CD4-positive, alpha-beta T cell treated with Interferon gamma for 1 hour (primary cell): Measurements from ENCODE around the gene LRRC17.
"Not testable (repeated sequence)": the region's sequence is repeated elsewhere in the genome, so short reads cannot be mapped to it uniquely, and the experiment has no call there.

Experiments
- DNase-seq: peaks from one replicate; pipeline ENCODE4 v3.0.0-alpha.2; 2020

The LRRC17 gene

DNA sequence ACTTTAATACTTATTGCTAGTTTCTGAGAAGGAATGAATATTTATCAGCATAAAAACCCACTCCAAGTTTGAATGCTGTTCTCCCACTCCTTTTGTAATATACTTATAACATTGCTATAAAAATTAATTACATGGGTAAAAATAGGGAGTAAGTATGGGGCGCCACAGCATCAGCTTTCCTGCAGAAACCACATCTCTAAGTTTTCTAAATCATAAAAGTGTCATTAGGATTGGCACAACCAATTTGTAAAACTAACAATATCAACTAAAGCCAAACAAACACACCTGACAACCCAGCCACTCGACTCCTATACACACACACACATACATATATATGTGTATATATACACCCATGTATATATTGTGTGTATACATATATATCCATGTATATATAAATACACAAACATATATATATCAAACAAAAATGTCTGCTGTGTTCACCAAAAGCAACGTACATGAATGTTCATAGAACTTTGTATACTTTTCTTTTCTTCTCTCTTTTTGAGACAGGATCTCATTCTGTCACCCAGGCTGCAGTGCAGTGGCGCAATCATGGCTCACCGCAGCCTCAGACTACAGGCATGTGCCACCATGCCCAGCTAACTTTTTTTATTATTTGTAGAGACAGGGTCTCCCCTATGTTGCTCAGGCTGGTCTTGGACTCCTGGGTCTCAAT is 14.8 kb upstream of the LRRC17 start:
- no peak for DNase-seq

DNA sequence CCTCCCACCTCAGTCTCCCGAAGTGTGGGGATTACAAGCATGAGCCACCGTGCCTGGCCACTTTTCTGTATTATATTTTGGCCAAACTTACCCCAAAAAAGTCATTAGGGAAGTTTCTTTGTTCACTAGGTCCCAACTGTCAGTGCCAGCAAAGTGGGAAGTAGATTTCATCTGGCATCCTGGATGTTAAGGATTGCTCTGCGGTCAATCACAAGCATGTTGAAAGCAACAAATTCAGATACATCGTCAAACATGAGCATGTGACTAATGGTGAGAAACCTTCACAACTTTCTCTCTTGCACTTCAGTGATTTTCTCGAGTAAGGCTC is 14.3 kb upstream of the LRRC17 start:
- DNase-seq: no peak

DNA sequence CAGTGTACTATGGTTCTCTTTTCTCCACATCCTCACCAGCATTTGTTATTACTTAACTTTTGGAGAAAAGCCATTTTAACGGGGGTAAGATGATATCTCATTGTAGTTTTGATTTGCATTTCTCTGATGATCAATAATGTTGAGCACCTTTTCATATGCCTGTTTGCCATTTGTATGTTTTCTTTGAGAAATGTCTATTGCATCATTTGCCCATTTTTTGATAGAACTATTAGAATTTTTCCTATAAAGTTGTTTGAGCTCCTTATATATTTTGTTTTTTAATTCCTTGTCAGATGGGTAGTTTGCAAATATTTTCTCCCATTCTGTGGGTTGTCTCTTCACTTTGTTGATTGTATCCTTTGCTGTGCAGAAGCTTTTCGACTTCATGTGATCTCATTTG is 10.7 kb upstream of the LRRC17 start:
- not testable (repeated sequence) for DNase-seq

DNA sequence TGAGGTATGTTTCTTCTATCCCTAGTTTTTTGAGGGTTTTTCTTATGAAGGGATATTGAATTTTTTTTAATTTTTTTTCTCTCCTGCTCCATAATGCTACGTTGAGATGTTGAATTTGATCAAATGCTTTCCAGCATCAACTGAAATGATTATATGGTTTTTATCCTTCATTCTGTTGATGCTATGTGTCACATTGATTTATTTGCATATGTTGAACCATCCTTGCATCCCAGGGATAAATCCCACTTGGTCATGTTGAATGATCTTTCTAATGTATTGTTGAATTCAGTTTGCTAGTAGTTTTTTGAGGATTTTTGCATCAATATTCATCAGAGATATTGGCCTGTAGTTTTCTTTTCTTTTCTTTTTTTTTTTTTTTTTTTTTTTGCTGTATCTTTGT is 9.2 kb upstream of the LRRC17 start:
- not testable (repeated sequence) for DNase-seq

DNA sequence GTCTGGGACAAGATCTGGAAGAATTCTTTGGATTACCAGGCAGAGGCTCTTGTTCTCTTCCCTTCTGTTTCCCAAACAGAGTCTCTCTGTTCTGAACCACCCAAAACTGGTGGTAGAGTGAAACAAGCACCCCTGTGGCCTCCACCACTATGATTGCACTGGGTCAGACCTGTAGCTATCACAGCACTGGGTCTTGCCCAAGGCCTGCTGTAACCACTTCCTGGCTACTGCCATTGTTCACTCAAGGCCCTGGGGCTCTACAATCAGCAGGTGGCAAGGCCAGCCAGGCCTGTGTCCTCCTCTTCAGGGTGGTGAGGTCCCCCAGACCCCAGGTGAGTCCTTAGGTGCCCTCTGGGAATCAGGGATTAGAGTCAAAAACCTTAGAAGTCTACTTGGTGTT is 4.1 kb upstream of the LRRC17 start:
- no peak for DNase-seq

DNA sequence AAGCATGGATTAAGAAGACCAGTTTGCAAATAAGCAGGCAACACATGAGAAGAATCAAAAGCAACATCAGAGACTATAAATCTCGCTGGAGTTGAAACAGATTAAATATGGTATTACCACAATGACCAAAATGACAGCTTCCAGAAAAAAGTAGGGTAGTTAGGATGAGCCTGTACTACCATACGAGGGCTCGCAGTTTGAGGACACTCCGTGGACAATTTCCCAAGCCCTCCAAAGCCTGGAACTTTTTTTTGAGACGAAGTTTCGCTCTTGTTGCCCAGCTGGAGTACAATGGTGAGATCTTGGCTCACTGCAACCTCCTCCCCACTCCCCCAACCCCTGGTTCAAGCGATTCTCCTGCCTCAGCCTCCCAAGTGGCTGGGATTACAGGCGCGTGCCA is 1.0 kb downstream of the LRRC17 start:
- no peak for DNase-seq

DNA sequence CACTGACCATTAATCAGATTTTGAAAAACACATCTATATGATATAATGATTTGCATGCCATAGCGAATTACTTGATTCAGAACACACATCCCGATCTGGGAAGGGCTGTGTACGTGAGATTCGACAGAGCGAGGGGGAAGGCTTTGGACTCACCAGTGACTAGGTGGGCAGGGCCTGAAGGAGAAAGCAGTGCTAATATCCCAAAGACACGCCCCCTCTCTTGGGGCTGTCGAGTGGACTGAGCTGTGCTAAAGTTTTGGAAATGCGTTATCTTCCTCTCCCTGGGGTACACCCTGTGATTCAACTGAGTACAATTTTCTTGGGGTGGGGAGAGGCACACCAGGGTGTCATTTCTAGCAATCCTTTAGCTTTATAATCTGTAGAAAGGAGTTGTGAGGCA is 1.8 kb downstream of the LRRC17 start:
- no peak for DNase-seq

DNA sequence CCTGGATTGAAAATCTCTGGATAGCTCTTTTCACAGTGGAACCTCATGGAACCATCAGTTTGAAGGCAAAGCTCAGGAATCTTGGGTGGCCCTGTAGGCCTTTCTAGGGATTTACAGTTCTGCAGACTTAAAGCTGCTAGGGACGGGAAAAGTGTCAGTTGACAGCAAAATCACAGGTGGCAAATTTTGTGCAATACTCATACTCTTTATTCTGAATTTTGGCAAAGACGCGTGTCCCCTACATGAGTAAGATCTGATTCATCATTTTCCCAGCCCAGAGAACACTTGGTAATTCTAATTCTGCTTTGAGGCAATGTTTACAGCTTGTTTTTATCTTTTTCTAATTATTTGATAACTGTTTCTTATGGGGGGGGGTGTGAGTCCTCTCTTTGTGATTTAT is 3.6 kb downstream of the LRRC17 start:
- DNase-seq: no peak

DNA sequence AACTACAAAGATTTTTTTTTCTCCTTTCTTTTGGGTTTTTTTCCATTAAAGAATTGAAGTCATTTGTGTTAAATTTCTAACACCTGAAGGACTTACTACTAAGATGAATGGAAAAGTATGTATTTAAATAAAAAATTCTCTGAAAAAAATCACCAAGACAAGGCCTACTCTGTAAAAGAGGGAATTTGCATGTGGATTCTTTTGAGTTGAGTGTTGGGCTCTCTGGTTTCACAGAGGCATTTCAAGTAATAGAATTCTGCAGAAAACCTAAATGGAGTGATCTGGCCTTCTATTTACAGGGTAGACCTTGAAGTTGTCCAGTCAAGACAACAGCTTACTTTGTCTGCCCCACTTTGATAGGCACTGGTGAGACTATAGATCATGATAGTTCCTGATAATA is 4.1 kb downstream of the LRRC17 start:
- DNase-seq: no peak

DNA sequence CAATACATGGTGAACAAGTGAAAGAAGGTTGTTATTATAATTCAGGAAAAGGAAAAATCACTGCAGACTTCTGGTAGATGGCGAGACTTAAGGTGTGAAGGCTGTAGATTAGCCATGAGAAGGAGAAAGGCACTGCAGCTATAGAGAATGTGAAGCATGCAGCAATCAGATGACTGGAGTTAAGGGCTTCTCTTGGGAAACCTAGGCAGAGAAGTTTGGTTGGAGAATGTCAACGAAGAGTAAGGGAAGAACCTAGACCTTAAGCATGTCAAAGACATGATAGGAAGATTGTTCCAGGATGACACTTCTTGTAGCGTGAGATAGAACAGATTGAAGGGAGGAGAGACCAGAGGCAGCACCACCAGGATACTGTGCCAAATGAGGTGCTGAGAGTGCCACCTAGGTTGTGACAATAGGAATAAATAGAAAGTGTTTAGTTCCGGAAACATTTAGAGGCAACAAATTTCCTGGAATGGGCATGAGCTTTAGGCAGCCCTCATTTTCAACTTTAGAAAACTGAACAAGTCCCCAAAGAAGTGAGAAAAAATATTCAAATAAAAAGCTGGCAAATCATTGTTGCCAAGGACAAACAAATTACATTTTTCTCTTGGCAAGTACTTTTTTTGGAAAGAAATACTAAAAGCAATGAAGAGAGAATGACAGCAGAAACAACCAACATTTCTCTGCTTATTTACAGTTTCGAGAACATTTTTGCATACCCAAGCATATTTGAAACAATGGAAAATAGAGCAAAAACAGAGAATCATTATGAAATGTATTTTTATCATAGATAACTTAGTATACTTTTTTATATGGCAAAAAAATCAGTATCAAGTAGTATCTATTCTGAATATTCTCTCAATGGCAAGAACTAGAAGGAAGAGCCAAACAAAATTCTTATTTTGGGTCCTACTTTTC is 4.9 kb downstream of the LRRC17 start:
- no peak for DNase-seq

DNA sequence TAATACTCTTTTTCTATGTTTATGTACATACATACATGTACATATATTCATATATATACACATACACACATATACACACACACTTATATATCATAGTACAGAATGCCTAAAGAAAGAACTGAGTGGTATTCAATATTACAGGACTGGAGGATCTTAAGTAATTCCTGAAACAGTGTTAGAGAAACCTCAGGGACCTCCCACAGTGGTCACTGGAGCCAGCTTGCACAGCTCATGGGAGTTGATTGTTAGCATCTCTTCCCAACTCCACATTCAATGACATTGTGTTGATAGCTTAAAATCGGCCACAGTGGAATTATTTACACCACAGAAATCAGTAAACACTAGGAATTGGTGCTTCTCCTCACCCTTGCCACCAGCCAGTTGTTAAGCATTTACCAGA is 6.0 kb downstream of the LRRC17 start:
- no peak for DNase-seq

DNA sequence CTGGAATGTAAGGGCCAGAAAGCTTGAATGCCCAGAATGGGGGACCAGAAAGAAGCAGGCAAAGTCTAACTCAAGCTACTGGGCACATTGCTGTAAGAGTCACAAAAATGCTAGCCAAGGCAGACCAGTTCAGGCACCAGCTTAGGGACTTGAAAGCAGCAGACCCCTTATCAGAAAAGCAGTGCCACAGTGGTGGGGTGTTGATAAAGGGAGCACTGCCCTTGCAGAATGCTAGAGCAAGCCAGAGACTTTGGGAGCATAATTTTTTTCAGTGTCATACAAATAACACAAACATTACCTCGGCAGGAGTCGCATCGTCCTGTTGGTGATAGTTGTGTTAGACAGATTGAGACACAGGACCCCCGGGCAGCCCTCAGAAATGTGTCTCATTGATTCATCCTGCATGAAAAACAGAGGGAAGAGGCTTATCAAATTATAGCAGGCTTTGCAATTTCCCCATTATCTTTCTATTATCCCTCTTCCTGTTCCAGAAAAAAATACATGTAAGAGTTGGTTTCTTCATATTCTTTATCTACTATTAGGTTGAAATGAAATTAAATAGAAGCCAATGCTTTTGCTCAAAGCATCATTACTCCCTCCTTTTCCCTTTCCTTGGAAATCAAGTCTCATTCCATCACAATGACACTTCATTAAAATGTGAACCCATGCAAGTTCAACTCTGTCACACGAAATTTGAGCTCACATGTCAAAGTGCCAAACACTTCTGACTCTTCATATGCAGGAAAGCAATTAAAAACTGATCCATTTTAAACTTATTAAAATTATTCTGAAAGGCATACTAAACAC is 13.4 kb downstream of the LRRC17 start:
- DNase-seq: no peak

DNA sequence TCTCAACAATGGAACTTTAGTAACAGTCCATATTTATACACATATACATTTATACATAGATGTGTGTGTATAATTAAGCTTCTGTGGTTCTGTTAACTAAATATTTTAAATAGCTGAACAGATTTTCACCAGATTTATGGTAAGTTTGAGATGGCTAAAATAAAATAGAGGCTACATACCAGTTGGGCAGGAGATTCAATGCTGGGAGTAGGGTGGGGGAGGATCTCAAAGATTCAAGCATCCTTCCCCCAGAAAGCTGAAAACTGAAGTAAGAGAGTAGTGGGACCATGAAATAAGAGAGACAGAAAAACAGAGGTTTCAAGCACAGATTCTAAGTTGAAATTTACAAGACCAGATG is 14.0 kb downstream of the LRRC17 start:
- DNase-seq: no peak

DNA sequence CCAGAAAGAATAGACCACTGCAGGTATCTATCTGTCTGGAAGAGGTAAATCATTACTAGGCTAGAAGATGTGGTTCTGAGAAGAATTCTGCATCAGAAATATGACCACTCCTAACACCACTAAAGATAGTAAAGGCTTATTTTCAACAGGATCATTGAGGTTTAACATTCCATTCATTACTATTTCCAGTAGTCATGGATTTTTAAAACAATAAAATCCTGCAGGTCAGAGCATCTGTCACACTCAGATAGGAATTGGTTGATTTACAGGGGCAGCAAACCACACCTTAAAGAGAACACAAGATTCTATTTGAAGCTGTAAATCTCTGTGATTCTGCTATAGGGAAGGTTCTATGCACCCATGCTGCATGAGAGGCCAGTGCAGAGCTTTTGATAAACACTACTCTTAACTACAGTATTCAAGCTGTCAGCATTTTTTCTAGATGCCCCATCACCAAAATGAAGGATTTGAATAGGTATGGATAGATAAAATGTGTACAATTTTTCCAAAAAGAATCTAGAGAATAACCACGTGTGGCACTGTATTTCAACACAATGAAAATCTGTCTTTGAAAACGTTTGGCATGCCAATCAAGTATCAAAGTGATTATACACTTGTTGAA is 14.6 kb downstream of the LRRC17 start:
- no peak for DNase-seq

DNA sequence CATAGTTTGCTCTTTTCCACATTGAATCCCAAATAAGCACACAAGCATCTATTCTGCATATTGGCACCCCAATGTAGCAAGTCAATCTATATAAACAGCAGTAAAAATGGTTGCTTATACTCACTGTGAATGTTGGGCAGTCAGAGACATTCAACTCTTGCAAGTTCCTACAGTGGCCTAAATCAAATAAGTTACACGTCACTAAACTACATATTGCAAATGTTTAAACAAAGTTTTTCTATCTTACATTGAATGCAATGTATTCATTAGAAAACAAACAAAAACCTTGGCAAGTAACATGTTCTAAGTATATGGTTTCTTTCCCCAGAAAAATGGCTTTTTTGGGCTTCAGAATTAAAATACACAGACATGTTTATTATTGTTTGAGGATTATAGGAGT is 19.0 kb downstream of the LRRC17 start:
- DNase-seq: no peak

DNA sequence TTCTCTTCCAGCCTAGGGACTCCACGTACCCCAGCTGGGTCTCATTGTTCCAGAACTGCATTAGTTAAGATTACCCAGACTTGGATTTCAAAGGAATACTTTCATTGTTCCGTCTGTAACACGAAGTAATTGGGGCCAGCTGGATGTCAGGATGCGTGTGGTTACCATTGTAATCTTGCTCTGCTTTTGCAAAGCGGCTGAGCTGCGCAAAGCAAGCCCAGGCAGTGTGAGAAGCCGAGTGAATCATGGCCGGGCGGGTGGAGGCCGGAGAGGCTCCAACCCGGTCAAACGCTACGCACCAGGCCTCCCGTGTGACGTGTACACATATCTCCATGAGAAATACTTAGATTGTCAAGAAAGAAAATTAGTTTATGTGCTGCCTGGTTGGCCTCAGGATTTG is 21.0 kb downstream of the LRRC17 start:
- DNase-seq: no peak

DNA sequence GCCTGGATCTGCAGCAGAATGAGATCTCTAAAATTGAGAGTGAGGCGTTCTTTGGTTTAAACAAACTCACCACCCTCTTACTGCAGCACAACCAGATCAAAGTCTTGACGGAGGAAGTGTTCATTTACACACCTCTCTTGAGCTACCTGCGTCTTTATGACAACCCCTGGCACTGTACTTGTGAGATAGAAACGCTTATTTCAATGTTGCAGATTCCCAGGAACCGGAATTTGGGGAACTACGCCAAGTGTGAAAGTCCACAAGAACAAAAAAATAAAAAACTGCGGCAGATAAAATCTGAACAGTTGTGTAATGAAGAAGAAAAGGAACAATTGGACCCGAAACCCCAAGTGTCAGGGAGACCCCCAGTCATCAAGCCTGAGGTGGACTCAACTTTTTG is 21.4 kb downstream of the LRRC17 start:
- DNase-seq: no peak

DNA sequence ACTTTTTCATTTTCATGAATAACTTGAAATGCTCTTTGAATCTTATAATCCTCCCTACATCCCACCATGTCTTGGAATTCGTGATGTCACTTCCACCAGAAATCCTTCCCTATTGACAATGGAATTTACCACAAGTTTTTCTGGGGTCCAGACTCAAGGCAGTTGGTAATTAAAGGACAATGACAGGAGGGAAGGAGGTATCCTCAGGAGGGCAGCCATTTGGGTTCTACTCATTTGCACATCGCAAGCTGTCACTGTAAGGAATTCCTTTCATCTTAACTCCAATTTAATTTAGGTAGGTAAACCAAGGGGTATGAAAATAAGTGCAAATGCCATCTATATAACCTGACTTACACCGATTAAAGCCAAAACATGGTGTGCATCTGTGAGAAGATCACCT is 21.9 kb downstream of the LRRC17 start:
- no peak for DNase-seq

DNA sequence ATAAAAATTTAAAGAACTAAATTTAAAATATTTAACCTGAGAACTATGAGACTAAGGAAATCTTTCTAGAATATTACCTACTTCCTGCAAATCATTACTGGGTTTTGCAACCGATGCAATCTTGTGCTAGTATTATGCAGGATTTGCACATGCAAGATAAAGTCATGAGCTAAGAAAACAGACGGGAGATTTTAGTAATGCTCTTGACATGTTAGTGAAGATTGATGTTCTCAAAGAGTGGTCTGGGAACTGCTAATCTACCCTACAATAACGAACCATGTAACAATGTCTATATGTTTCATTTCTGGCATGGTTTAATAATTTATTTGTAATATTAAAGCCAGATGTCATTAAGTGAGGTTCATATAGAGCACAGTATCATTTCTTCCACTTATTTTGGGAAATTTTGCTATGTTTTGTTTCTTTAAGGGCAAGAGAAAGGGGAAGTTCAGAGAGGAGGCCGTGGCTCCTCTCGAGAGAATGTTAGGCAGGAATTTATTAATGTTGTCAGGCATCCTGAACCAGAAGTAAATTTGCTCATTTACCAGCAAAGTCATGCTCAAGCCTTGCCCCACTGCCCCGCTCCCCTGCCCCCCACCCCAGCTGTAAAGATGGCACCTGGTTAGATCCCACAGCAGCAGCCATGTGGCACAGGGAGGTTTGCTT is 22.8 kb downstream of the LRRC17 start:
- DNase-seq: no peak

DNA sequence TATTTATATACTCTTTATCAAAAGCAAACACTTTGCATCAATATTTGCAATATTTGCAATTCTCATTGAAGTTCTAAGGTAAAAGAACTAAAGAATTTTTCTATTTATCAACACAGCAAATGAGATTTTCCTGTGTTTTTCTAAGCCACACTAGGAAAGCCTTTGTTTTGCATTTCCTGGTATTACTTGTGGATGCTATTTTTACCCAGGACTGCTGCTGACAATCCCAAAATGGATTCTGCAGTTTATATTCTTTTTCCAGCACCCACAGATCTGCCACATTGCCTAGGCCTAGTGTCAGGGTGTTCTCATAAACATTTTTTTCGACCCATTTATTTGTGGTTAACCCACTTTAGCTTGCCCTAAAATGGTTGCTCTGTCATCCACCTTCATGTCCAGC is 25.9 kb downstream of the LRRC17 start:
- DNase-seq: no peak

DNA sequence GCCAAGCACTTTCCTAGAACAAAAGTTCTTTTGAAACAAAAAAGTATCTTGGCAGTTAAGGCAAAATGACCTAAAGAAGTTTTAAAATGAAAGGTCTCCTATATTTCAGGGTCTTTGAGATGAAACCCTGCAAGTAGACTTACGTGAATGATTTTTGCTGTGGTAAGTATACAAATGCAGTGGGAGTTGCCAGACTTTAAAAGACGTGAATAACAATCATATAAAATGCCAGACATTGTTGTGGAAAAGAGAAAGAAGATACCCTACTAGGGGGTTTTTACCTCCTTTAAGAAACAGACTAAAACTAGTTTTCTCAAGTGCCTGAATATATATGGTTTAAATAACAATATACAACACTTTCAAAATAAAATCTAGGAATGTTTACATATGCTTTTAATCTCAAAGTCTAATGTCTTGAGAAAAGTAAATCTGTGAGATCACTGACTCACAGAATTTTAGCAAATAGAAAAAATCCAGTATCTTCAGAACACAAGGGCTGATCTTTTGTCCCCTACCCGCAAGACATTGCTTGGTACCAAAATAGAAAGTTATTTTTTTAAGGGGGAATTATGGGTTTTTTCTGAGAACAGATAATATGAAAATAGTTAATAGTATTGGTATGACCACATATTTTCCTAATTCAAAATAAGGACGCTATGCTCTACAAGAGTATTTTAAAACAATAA is 29.5 kb downstream of the LRRC17 start:
- DNase-seq: no peak

DNA sequence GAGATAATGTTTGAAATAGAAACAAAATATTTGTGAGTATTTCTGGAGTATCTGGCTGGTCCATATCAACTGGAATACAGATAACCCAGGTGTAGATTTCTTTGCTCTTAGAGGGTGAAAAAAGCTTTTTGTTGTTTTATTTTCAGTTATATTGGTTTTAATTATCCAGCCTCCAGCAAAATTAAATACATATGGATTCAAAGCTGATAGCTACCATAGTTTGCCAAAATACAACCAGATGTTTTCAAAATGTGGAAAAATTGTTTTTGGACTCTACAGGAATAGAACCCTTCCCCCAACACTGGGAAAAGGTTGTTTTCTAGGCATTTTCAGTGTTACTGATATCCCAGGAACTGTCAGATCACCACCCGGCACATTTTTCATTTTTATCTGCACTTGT is 30.1 kb downstream of the LRRC17 start:
- no peak for DNase-seq
